IMR-90 (cell line): ENCODE data around the gene COPZ1. TPM values are rescaled to one million over a fixed set of nuclear protein-coding genes. Genes with fewer than 3 reads are reported as not detected.

ENCODE experiments used
- ATAC-seq: fragments of 200-7000 bp; cut with Tn5 transposase; 2 replicates; pipeline ENCODE4 v1.9.1; 2020; ENCODE audit warnings: low read depth, mild to moderate bottlenecking, moderate library complexity
- BruUV-seq: library from RNA; stranded (reverse); fragments of 400-500 nt; replicated peaks from 2 replicates; lab custom pipeline; 2021; lab: Mats Ljungman, UMichigan
- CTCF ChIA-PET: fragments of 300-600 bp; formaldehyde crosslinking; extraction: SDS; loops from one replicate; lab custom pipeline; 2021; ENCODE audit warnings: antibody characterized with exemption; lab: Yijun Ruan, JAX
- POLR2A ChIA-PET: fragments of 300-600 bp; sonication (Branson Sonifier 250); formaldehyde crosslinking; loops from one replicate; lab custom pipeline; 2022; ENCODE audit warnings: antibody characterized with exemption; ENCODE audit not compliant: unreplicated experiment; lab: Charles Lee
- DNase-seq: peaks from one replicate; pipeline ENCODE4 v3.0.0; 2013
- H2AFZ ChIP-seq: replicated peaks from 2 replicates; pipeline ENCODE3; 2013; ENCODE audit warnings: low read length, mild to moderate bottlenecking; ENCODE audit not compliant: poor library complexity
- H2AK5ac ChIP-seq: 2 replicates; pipeline ENCODE4 v1.6.1; 2013; ENCODE audit warnings: low read depth, low read length, inconsistent platforms
- H2AK9ac ChIP-seq: replicated peaks from 2 replicates; pipeline ENCODE3; 2013; ENCODE audit warnings: mild to moderate bottlenecking, low read depth, low read length, moderate library complexity; ENCODE audit not compliant: poor library complexity
- H2BK120ac ChIP-seq: 2 replicates; pipeline ENCODE4 v1.6.1; 2013; ENCODE audit warnings: low read depth, low read length, inconsistent platforms
- H2BK15ac ChIP-seq: 3 replicates; pipeline ENCODE4 v1.6.1; 2013; ENCODE audit warnings: low read depth, low read length, inconsistent platforms
- H2BK20ac ChIP-seq: 2 replicates; pipeline ENCODE4 v1.6.1; 2013; ENCODE audit warnings: low read depth, mild to moderate bottlenecking, inconsistent platforms, low read length, moderate library complexity
- H2BK5ac ChIP-seq: 2 replicates; pipeline ENCODE4 v1.6.1; 2013; ENCODE audit warnings: mild to moderate bottlenecking, low read depth, low read length, inconsistent platforms; ENCODE audit not compliant: poor library complexity, severe bottlenecking
- H3K14ac ChIP-seq: replicated peaks from 2 replicates; pipeline ENCODE4 v1.6.1; 2013; ENCODE audit warnings: low read depth, low read length, inconsistent platforms
- H3K18ac ChIP-seq: 2 replicates; pipeline ENCODE4 v1.6.1; 2013; ENCODE audit warnings: low read depth, low read length, control low read depth
- H3K23ac ChIP-seq: 2 replicates; pipeline ENCODE4 v1.6.1; 2013; ENCODE audit warnings: low read depth, low read length, inconsistent platforms
- H3K27ac ChIP-seq: 2 replicates; pipeline ENCODE4 v1.5.1; 2013; ENCODE audit warnings: mild to moderate bottlenecking, control low read depth, low read length; ENCODE audit not compliant: insufficient read depth
- H3K27me3 ChIP-seq: 2 replicates; pipeline ENCODE4 v1.6.1; 2013; ENCODE audit warnings: low read length; ENCODE audit not compliant: control insufficient read depth, insufficient read depth
- H3K36me3 ChIP-seq: 2 replicates; pipeline ENCODE4 v1.6.1; 2013; ENCODE audit warnings: low read length, mixed read lengths; ENCODE audit not compliant: control insufficient read depth, insufficient read depth
- H3K4ac ChIP-seq: 2 replicates; pipeline ENCODE4 v1.6.1; 2013; ENCODE audit warnings: low read depth, low read length, inconsistent platforms
- H3K4me1 ChIP-seq: 2 replicates; pipeline ENCODE4 v1.6.1; 2013; ENCODE audit warnings: low read length, mixed read lengths; ENCODE audit not compliant: control insufficient read depth, insufficient read depth
- H3K4me2 ChIP-seq: 2 replicates; pipeline ENCODE4 v1.6.1; 2013; ENCODE audit warnings: low read depth, mild to moderate bottlenecking, control low read depth, low read length, moderate library complexity
- H3K4me3 ChIP-seq: 2 replicates; pipeline ENCODE4 v1.5.1; 2013; ENCODE audit warnings: low read depth, mild to moderate bottlenecking, control low read depth, low read length, moderate library complexity; ENCODE audit not compliant: insufficient read depth
- H3K56ac ChIP-seq: 2 replicates; pipeline ENCODE4 v1.6.1; 2013; ENCODE audit warnings: low read length, inconsistent platforms; ENCODE audit not compliant: insufficient read depth; ENCODE audit errors: extremely low read depth
- H3K79me1 ChIP-seq, 2 experiments: 2 replicates each; pipeline ENCODE4 v1.6.1; 2013; ENCODE audit warnings: low read length in 2 of 2, inconsistent platforms in 1 of 2, low read depth in 1 of 2
- H3K9ac ChIP-seq: 2 replicates; pipeline ENCODE4 v1.6.1; 2013; ENCODE audit warnings: low read depth, low read length, control low read depth
- H3K9me1 ChIP-seq: 2 replicates; pipeline ENCODE4 v1.6.1; 2013; ENCODE audit warnings: low read length, inconsistent platforms; ENCODE audit not compliant: insufficient read depth
- H3K9me3 ChIP-seq: 2 replicates; pipeline ENCODE4 v1.6.1; 2013; ENCODE audit warnings: low read length; ENCODE audit not compliant: control insufficient read depth, insufficient read depth
- H4K20me1 ChIP-seq: 2 replicates; pipeline ENCODE4 v1.6.1; 2013; ENCODE audit warnings: low read length, inconsistent platforms; ENCODE audit not compliant: insufficient read depth
- H4K5ac ChIP-seq: 2 replicates; pipeline ENCODE4 v1.6.1; 2013; ENCODE audit warnings: mild to moderate bottlenecking, low read depth, low read length, control low read depth
- H4K8ac ChIP-seq, 2 experiments: 2 replicates each; pipeline ENCODE4 v1.6.1; 2013; ENCODE audit warnings: low read depth in 2 of 2, low read length in 2 of 2, control low read depth in 1 of 2, inconsistent platforms in 1 of 2
- H4K91ac ChIP-seq: 2 replicates; pipeline ENCODE4 v1.6.1; 2013; ENCODE audit warnings: low read depth, low read length, inconsistent platforms; ENCODE audit not compliant: insufficient read depth
- CEBPB ChIP-seq: IDR thresholded peaks from 2 replicates; pipeline ENCODE4 v1.6.1; 2012; ENCODE audit warnings: low read depth, low read length, improper control_type of control experiment
- FOS ChIP-seq: fragments of 150-350 bp; IDR thresholded peaks from 2 replicates; pipeline ENCODE4 v1.6.1; 2016; ENCODE audit warnings: low read depth, low read length
- MAFK ChIP-seq: IDR thresholded peaks from 2 replicates; pipeline ENCODE4 v1.6.1; 2012; ENCODE audit warnings: low read depth, low read length, improper control_type of control experiment
- MAZ ChIP-seq: IDR thresholded peaks from 2 replicates; pipeline ENCODE4 v1.6.1; 2012; ENCODE audit warnings: low read depth, mild to moderate bottlenecking, low read length, improper control_type of control experiment, moderate library complexity, borderline replicate concordance
- MXI1 ChIP-seq: IDR thresholded peaks from 2 replicates; pipeline ENCODE4 v1.6.1; 2012; ENCODE audit warnings: low read depth, mild to moderate bottlenecking, low read length, moderate library complexity, borderline replicate concordance
- POLR2A ChIP-seq: IDR thresholded peaks from 2 replicates; pipeline ENCODE4 v1.6.1; 2012; ENCODE audit warnings: mild to moderate bottlenecking, low read depth, low read length
- RFX5 ChIP-seq: IDR thresholded peaks from 2 replicates; pipeline ENCODE4 v1.8.0; 2012; ENCODE audit warnings: low read depth, mild to moderate bottlenecking, low read length, moderate library complexity
- SMC3 ChIP-seq: fragments of 150-350 bp; IDR thresholded peaks from 2 replicates; pipeline ENCODE4 v1.6.1; 2016; ENCODE audit warnings: low read depth, mild to moderate bottlenecking, antibody characterized with exemption, low read length, moderate library complexity
- WGBS, 2 experiments: methylation state at CpG; one replicate each; pipeline versions ENCODE4 v1.1.5 to v1.1.7; 2013; ENCODE audit warnings: missing lambda C conversion rate in 2 of 2; ENCODE audit not compliant: insufficient read length in 1 of 2; ENCODE audit errors: extremely low coverage in 2 of 2; 5-methylcytosine and 5-hydroxymethylcytosine counted together
- dilution Hi-C: fragments of 300-500 bp; cut with HindIII; formaldehyde crosslinking; loops from one replicate; pipeline ENCODE4 v1.14.3; 2018; ENCODE audit warnings: low sequenced_read_pairs; ENCODE audit not compliant: unreplicated experiment
- in situ Hi-C: fragments of 300-500 bp; cut with MboI; formaldehyde crosslinking; loops from 3 replicates; pipeline ENCODE4 v1.14.3; 2019; ENCODE audit warnings: low sequenced_read_pairs, inconsistent platforms, mixed read lengths
- intact Hi-C: fragments of 100-400 bp; cut with micrococcal nuclease; formaldehyde crosslinking; loops from 2 replicates; pipeline ENCODE4 v1.10.0; 2022
- polyA plus RNA-seq, 3 experiments: library from polyadenylated mRNA; depleted of rRNA; stranded (reverse); fragments of >200 nt; gene quantifications; 2 replicates each; pipeline ENCODE4 v1.2.3, GENCODE V29; 2012; ENCODE audit warnings: low replicate concordance in 1 of 3
- total RNA-seq: library from RNA; depleted of rRNA; stranded (reverse); fragments of >200 nt; gene quantifications from 2 replicates; pipeline ENCODE4 v1.2.3, GENCODE V29; 2012

COPZ1 gene
- total and polyA plus RNA-seq, 2 of the 4 experiments (the other 2 are of a cell fraction), result 187 to 382 TPM

- no peaks in the 10 kb centered on the region for H3K27me3 ChIP-seq
- no peak overlapping the region for H2BK15ac ChIP-seq
- peak overlapping the region; percentile 10; the same call in 1 of the 2 replicates for H3K23ac ChIP-seq
- no peak overlapping the region for H2BK120ac ChIP-seq
- H3K27ac ChIP-seq, result no peak overlapping the region
- H3K4ac ChIP-seq, result no peak overlapping the region
- no peak overlapping the region for H4K5ac ChIP-seq
- no peak overlapping the region for H3K4me3 ChIP-seq
- H3K9me1 ChIP-seq, result peaks cover 7% of the 10 kb centered on the region
- H4K91ac ChIP-seq, result no peak overlapping the region
- H2AFZ ChIP-seq, result no peak overlapping the region
- H2AK5ac ChIP-seq, result no peak overlapping the region; the same call in 1 of the 2 replicates
- in situ Hi-C loops (no loop called here), dilution Hi-C loops (no loop called here), intact Hi-C loops (no loop called here)
- DNase-seq (no peak), ATAC-seq (no peak)
- H4K20me1 ChIP-seq, result peaks cover 21% of the 10 kb centered on the region; the same call in 1 of the 2 replicates
- H3K14ac ChIP-seq, result no peak overlapping the region
- BruUV-seq, result no TSS peak
- H3K18ac ChIP-seq, result no peak overlapping the region
- H3K4me2 ChIP-seq, result no peak overlapping the region
- WGBS, 2 experiments, result no CpG with 5 or more reads among the region's 5 CpGs
- H3K79me1 ChIP-seq, result peaks cover 14 to 66% of the 10 kb centered on the region in 2 experiments; a peak in 3 of 4 replicates
- peak overlapping the region; percentile 52 for H2BK5ac ChIP-seq
- no peak overlapping the region for H3K9ac ChIP-seq
- no peak overlapping the region for H2BK20ac ChIP-seq
- H3K4me1 ChIP-seq, result peaks cover 7% of the 10 kb centered on the region
- ChIA-PET POLR2A (no interaction called here), CTCF (no interaction called here)
- peak overlapping the region; percentile 82 for H2AK9ac ChIP-seq
- no peak overlapping the region for H3K56ac ChIP-seq
- 0 out of 2 replicates have a peak, but pooled peaks cover 4% of the 10 kb centered on the region for H3K36me3 ChIP-seq
- TF ChIP-seq SMC3, result no peak
- no peak for TF ChIP-seq RFX5
- TF ChIP-seq CEBPB, result no peak
- no peak for TF ChIP-seq MAZ
- no peak for TF ChIP-seq MAFK
- no peak for TF ChIP-seq POLR2A
- no peak for TF ChIP-seq MXI1
- no peak for TF ChIP-seq FOS
- peak overlapping the region in 1 of 2 experiments; percentile 64; a peak in 1 of 4 replicates for H4K8ac ChIP-seq
- no peaks in the 10 kb centered on the region for H3K9me3 ChIP-seq
These were observed 4.8 kb downstream of the COPZ1 start for GRCh38 chr12:54329759-54330158.
